ENCODE results near the gene TUBB4B. TPM values are rescaled to one million over a fixed set of nuclear protein-coding genes. Genes with fewer than 3 reads are reported as not detected.

TUBB4B gene
- total RNA-seq, 2 experiments from 2014 or later: 417 to 443 TPM

- TF ChIP-seq, protein P1, sequence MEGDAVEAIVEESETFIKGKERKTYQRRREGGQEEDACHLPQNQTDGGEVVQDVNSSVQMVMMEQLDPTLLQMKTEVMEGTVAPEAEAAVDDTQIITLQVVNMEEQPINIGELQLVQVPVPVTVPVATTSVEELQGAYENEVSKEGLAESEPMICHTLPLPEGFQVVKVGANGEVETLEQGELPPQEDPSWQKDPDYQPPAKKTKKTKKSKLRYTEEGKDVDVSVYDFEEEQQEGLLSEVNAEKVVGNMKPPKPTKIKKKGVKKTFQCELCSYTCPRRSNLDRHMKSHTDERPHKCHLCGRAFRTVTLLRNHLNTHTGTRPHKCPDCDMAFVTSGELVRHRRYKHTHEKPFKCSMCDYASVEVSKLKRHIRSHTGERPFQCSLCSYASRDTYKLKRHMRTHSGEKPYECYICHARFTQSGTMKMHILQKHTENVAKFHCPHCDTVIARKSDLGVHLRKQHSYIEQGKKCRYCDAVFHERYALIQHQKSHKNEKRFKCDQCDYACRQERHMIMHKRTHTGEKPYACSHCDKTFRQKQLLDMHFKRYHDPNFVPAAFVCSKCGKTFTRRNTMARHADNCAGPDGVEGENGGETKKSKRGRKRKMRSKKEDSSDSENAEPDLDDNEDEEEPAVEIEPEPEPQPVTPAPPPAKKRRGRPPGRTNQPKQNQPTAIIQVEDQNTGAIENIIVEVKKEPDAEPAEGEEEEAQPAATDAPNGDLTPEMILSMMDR (conservative IDR thresholded peaks at IDR 0.05; ENCODE audit: low read length): no peak
- TF ChIP-seq EZH2phosphoT487 (IDR thresholded peaks at IDR 0.05; ENCODE audit: borderline replicate concordance, low read depth, low read length): no peak
- peaks cover 18% of the 10 kb centered on the region; the same call in 1 of the 2 replicates for H3K79me2 ChIP-seq (ENCODE audit: insufficient read depth, low read depth, low read length)
- no peaks in the 10 kb centered on the region for H3K9me2 ChIP-seq (ENCODE audit: insufficient read depth, low read length)
- no peaks in the 10 kb centered on the region for H4K20me1 ChIP-seq (ENCODE audit: insufficient read depth, low read length)
- no TSS peak for BruUV-seq (replicated peaks)
- DNase-seq (ENCODE audit: low spot score): no peak
- H3K27ac ChIP-seq (ENCODE audit: low read depth, low read length, poor library complexity, severe bottlenecking): no peak overlapping the region
- H2AFZ ChIP-seq (ENCODE audit: low read length): no peak overlapping the region
- no peak overlapping the region for H3K4me2 ChIP-seq (ENCODE audit: low read length)
- intact Hi-C loops (cut with micrococcal nuclease; ENCODE audit: unreplicated experiment): no loop called here
- no peak overlapping the region for H3K4me3 ChIP-seq (ENCODE audit: low read depth, low read length, poor library complexity, severe bottlenecking)
- ChIA-PET CTCF (ENCODE audit: unreplicated experiment) (no interaction called here), POLR2A (no interaction called here)
- H3K4me1 ChIP-seq (ENCODE audit: insufficient read depth, low read length, poor library complexity, severe bottlenecking): peaks cover 79% of the 10 kb centered on the region
- H3K36me3 ChIP-seq (ENCODE audit: insufficient read depth, low read length): peaks cover 55% of the 10 kb centered on the region
- no peaks in the 10 kb centered on the region for H3K9me3 ChIP-seq (ENCODE audit: low read length)
Observed at GRCh38 chr9:137270929-137271695, 30.0 kb downstream of the TUBB4B start.

- Histone ChIP-seq H3K27ac (ENCODE audit: low read depth, low read length, poor library complexity, severe bottlenecking) (no peak overlapping the region), H3K4me3 (ENCODE audit: low read depth, low read length, poor library complexity, severe bottlenecking) (no peak overlapping the region), H3K36me3 (ENCODE audit: insufficient read depth, low read length) (peaks cover 50% of the 10 kb centered on the region), H3K4me2 (ENCODE audit: low read length) (no peak overlapping the region), H2AFZ (ENCODE audit: low read length) (no peak overlapping the region), H3K9me2 (ENCODE audit: insufficient read depth, low read length) (no peaks in the 10 kb centered on the region), H3K9me3 (ENCODE audit: low read length) (no peaks in the 10 kb centered on the region), H3K4me1 (ENCODE audit: insufficient read depth, low read length, poor library complexity, severe bottlenecking) (peaks cover 79% of the 10 kb centered on the region), H3K79me2 (ENCODE audit: insufficient read depth, low read depth, low read length) (peaks cover 15% of the 10 kb centered on the region; the same call in 1 of the 2 replicates), H4K20me1 (ENCODE audit: insufficient read depth, low read length) (no peaks in the 10 kb centered on the region)
- TF ChIP-seq EZH2phosphoT487 (IDR thresholded peaks at IDR 0.05; ENCODE audit: borderline replicate concordance, low read depth, low read length): no peak
- TF ChIP-seq, protein P1 (conservative IDR thresholded peaks at IDR 0.05; ENCODE audit: low read length): no peak
- ChIA-PET CTCF (ENCODE audit: unreplicated experiment) (no interaction called here), POLR2A (no interaction called here)
- DNase-seq (ENCODE audit: low spot score): no peak
- no TSS peak for BruUV-seq (replicated peaks)
- intact Hi-C loops (cut with micrococcal nuclease; ENCODE audit: unreplicated experiment): no loop called here
Observed at GRCh38 chr9:137271696-137272076, 30.6 kb downstream of the TUBB4B start.

All from OCI-LY7 (cell line).